Heart right ventricle (tissue), 16 donors: ENCODE data around the gene PLXNB2. TPM values are rescaled to one million over a fixed set of nuclear protein-coding genes. Genes with fewer than 3 reads are reported as not detected.

ENCODE experiments used
- ATAC-seq, 8 donors: fragments of 200-7000 bp; cut with Tn5 transposase; one replicate each; pipeline ENCODE4 v1.9.1; 2020; ENCODE audit warnings: mild to moderate bottlenecking in 8 of 8, moderate library complexity in 8 of 8, moderate number of reproducible peaks in 1 of 8
- DNase-seq, 2 donors: peaks; one replicate each; pipeline ENCODE4 v3.0.0-alpha.2; 2020
- H3K27ac ChIP-seq, 10 donors: fragments of 200-600 bp; sonication (generic) in 2 of 10; one replicate each; pipeline versions ENCODE4 v1.5.0 to v1.8.0; 2020 to 2022; ENCODE audit warnings: mild to moderate bottlenecking in 3 of 10
- H3K27me3 ChIP-seq, 7 donors: fragments of 200-600 bp; one replicate each; pipeline ENCODE4 v1.8.0; 2021 to 2022; ENCODE audit warnings: mild to moderate bottlenecking in 2 of 7
- H3K36me3 ChIP-seq, 9 donors: fragments of 200-600 bp; sonication (generic) in 1 of 9; one replicate each; pipeline versions ENCODE4 v1.5.0 to v1.8.0; 2020 to 2022; ENCODE audit warnings: mild to moderate bottlenecking in 2 of 9
- H3K4me1 ChIP-seq, 9 donors: fragments of 200-600 bp; sonication (generic) in 1 of 9; one replicate each; pipeline versions ENCODE4 v1.5.0 to v1.8.0; 2020 to 2022; ENCODE audit warnings: mild to moderate bottlenecking in 4 of 9
- H3K4me3 ChIP-seq, 10 donors: fragments of 200-600 bp; sonication (generic) in 2 of 10; one replicate each; pipeline versions ENCODE4 v1.5.0 to v1.8.0; 2020 to 2022; ENCODE audit warnings: mild to moderate bottlenecking in 7 of 10, moderate library complexity in 2 of 10
- H3K9me3 ChIP-seq, 11 donors: fragments of 200-600 bp in 10 of 11; sonication (generic) in 2 of 11; one replicate each; pipeline versions ENCODE4 v1.5.0 to v1.8.0; 2013 to 2022; ENCODE audit warnings: mild to moderate bottlenecking in 2 of 11, control low read depth in 1 of 11, moderate library complexity in 1 of 11
- CTCF ChIP-seq, 9 donors: fragments of 200-600 bp; sonication (generic) in 2 of 9; IDR thresholded peaks; one replicate each; pipeline versions ENCODE4 v1.5.0 to v1.8.0; 2021 to 2022; ENCODE audit warnings: antibody characterized with exemption in 9 of 9, mild to moderate bottlenecking in 5 of 9, moderate library complexity in 1 of 9
- WGBS, 2 donors: extraction: QIAGEN DNeasy Blood & Tissue Kit; methylation state at CpG; one replicate each; pipeline ENCODE4 v1.1.7; 2013; ENCODE audit warnings: inconsistent platforms in 1 of 2; 5-methylcytosine and 5-hydroxymethylcytosine counted together
- intact Hi-C, 10 donors: fragments of 100-400 bp; cut with DNase I; formaldehyde crosslinking; loops; one replicate each; pipeline versions ENCODE4 v1.11.1 to v1.14.2; 2022
- polyA plus RNA-seq, 2 donors: library from polyadenylated mRNA; stranded (reverse); fragments of 200-250 nt; gene quantifications; one replicate each; pipeline ENCODE4 v1.2.3, GENCODE V29; 2013
- total RNA-seq, 10 donors: library from RNA; stranded (reverse); fragmentation: NEBNext Ultra II Directional in 3 of 10; extraction: Animal tissue kit (Norgen Biotek cat#: 25700) in 3 of 10; gene quantifications; one replicate each; pipeline versions ENCODE4 v1.2.1 to v1.2.4, GENCODE V29; 2021 to 2023
- donor health status: Arrhythmogenic right ventricular cardiomyopathy.
- donor health status: ischemic (EF 13 %, LVEDD 7.1; RV severe dilation, severe dysfunction).
- donor health status: healthy with polysubstance abuse.
- donor health status: DM: no; HTN: yes; CAD: no.
- donor health status: DM: no; HTN: no; CAD: no.
- donor health status: ischemic (EF 25% LVEDD 6.9; RV normal size, moderate dysfunction).
- donor health status: ischemic (EF 25% LVEDD 5.7; RV mildly dilated, moderate dysfunction).
- donor health status: healthy.
- donor health status: DM: yes; HTN: yes; CAD: no.
- donor health status: Ischemic cardiomyopathy.
- donor health status: ischemic (EF 35%, LVEDD 5.7; RV mildly dilated, moderate dysfunction).
- donor health status: nonischemic (EF 11% LVEDD 7.7; RV severe dilation, severe dysfunction).
- donor health status: DM: yes; HTN: yes; CAD: no.
- donor health status: PGD.
- donor health status: ischemic (EF 29% LVEDD 5.4; RV normal size, mild dysfunction).
- donor health status: nonischemic (EF 23%, LVEDD 6.1; RV moderate dilation, normal function).

PLXNB2 gene
- total and polyA plus RNA-seq, 12 donors = 33.5 to 101 (median 57.8) TPM

GRCh38 chr22:50252082-50253045 lies 55.1 kb downstream of the PLXNB2 start:
- intact Hi-C loops = loop anchor here in 8 of 10 donors (2.0 to 5.0 kb wide), 5 partner anchors 75 to 245 kb away; partner anchors contain the start of genes PPP6R2 (in 4 of the 8) and DENND6B (in 3 of the 8)
- DNase-seq (peak; percentile 76 to 78), ATAC-seq (peak; percentile 56 to 86 (median 78))
- H3K9me3 ChIP-seq = no peaks in the 10 kb centered on the region
- peak; percentile 47 to 82 (median 72) for TF ChIP-seq CTCF (IDR thresholded peaks at IDR 0.05)
- H3K36me3 ChIP-seq = peaks cover 0 to 32% (median 0%) of the 10 kb centered on the region in 9 donors
- H3K27me3 ChIP-seq = no peaks in the 10 kb centered on the region
- peak overlapping the region in 7 of 10 donors; percentile 19 to 85 (median 82) for H3K27ac ChIP-seq
- 52 to 53% methylated on average over 25 of the region's 25 CpGs for WGBS, 2 donors
- H3K4me1 ChIP-seq = peaks cover 10 to 43% (median 28%) of the 10 kb centered on the region in 9 donors
- peak overlapping the region in 8 of 10 donors; percentile 73 to 94 (median 80) for H3K4me3 ChIP-seq

GRCh38 chr22:50251477-50252081 lies 55.9 kb downstream of the PLXNB2 start:
- WGBS, 2 donors = 13 to 15% methylated on average over 36 of the region's 36 CpGs
- intact Hi-C loops = loop anchor here in 8 of 10 donors (2.0 to 5.0 kb wide), 5 partner anchors 76 to 246 kb away; partner anchors contain the start of genes PPP6R2 (in 4 of the 8) and DENND6B (in 3 of the 8)
- ATAC-seq = peak in 4 of 8 donors; percentile 1 to 10 (median 1)

GRCh38 chr22:50250555-50251476 lies 56.6 kb downstream of the PLXNB2 start, which contains the start of gene HDAC10:
Gene HDAC10 (minus strand): TSS chr22:50251265. CDS start chr22:50251032, 233 bp downstream.
- DNase-seq (peak; percentile 69 to 85), ATAC-seq (peak; percentile 64 to 86 (median 74))
- intact Hi-C loops = loop anchor here in 7 of 10 donors (5.0 kb wide), 4 partner anchors 76 to 246 kb away; partner anchors contain the start of genes DENND6B (in 3 of the 7) and PPP6R2 (in 2 of the 7)
- Histone ChIP-seq H3K4me1 (peaks cover 13 to 48% (median 33%) of the 10 kb centered on the region in 9 donors), H3K27me3 (no peaks in the 10 kb centered on the region), H3K27ac (peak within 1 kb of the TSS; percentile 19 to 85 (median 72)), H3K9me3 (no peaks in the 10 kb centered on the region), H3K36me3 (peaks cover 0 to 41% (median 0%) of the 10 kb centered on the region in 9 donors), H3K4me3 (peak within 1 kb of the TSS; percentile 52 to 94 (median 77))
- WGBS, 2 donors = 1 to 2% methylated on average over 70 to 81 of the region's 81 CpGs
- TF ChIP-seq CTCF (IDR thresholded peaks at IDR 0.05) = no peak

More at GRCh38 chr22:50251477-50252081, 55.9 kb downstream of the PLXNB2 start:
- no peak for TF ChIP-seq CTCF (IDR thresholded peaks at IDR 0.05)
- Histone ChIP-seq H3K36me3 (peaks cover 0 to 40% (median 0%) of the 10 kb centered on the region in 9 donors), H3K4me3 (peak overlapping the region; percentile 52 to 94 (median 77)), H3K27me3 (no peaks in the 10 kb centered on the region), H3K4me1 (peaks cover 10 to 45% (median 28%) of the 10 kb centered on the region in 9 donors), H3K27ac (peak overlapping the region; percentile 19 to 85 (median 72)), H3K9me3 (no peaks in the 10 kb centered on the region)
- DNase-seq = no peak
